Right lobe of liver (tissue), 4 donors: Measurements from ENCODE around the gene PIEZO2.

Experiments
- POLR2A ChIP-seq: fragments of 450-650 bp; IDR thresholded peaks from one replicate; pipeline ENCODE4 v1.6.1; 2017; ENCODE audit warnings: antibody characterized with exemption, mild to moderate bottlenecking
- TF ChIP-seq, protein P1 (sequence below), 4 donors: fragments of 200-600 bp in 3 of 4; fragments of 450-650 bp in 1 of 4; IDR thresholded peaks; one replicate each; pipeline versions ENCODE4 v1.5.1 to v1.8.0; 2016 to 2022; ENCODE audit warnings: antibody characterized with exemption in 4 of 4, mild to moderate bottlenecking in 2 of 4
- donor health status: DM: no; HTN: no; CAD: no.
- donor health status: DM: no; HTN: no; CAD: no.
- donor health status: DM: no; HTN: yes; CAD: no.

DNA sequence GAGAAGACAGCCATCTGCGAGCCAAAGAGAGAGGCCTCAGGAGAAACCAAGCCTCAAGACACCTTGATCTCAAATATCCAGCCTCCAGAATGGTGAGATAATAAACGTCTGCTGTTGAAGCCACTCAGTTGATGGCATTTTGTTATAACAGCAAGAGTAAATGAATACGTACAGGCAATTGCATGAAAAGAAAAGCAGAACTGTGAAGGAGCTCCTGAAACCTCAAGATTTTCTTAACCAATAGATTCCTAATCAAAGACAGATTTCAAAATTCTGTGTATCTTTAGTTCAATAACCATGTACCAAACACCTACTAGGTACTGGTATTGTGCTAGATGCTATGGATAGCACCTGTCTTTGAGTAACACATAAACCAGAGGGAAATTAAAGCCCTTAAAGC, 139.5 kb downstream of the PIEZO2 start:
- TF ChIP-seq, protein P1, sequence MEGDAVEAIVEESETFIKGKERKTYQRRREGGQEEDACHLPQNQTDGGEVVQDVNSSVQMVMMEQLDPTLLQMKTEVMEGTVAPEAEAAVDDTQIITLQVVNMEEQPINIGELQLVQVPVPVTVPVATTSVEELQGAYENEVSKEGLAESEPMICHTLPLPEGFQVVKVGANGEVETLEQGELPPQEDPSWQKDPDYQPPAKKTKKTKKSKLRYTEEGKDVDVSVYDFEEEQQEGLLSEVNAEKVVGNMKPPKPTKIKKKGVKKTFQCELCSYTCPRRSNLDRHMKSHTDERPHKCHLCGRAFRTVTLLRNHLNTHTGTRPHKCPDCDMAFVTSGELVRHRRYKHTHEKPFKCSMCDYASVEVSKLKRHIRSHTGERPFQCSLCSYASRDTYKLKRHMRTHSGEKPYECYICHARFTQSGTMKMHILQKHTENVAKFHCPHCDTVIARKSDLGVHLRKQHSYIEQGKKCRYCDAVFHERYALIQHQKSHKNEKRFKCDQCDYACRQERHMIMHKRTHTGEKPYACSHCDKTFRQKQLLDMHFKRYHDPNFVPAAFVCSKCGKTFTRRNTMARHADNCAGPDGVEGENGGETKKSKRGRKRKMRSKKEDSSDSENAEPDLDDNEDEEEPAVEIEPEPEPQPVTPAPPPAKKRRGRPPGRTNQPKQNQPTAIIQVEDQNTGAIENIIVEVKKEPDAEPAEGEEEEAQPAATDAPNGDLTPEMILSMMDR (IDR thresholded peaks at IDR 0.05), result no peak
- no peak for TF ChIP-seq POLR2A
